T1000 (cell line): ENCODE data around the gene TNNC2.

Source experiments
- DNase-seq: peaks from one replicate; lab custom pipeline; 2025; ENCODE audit warnings: mixed read lengths; lab: John Stamatoyannopoulos, UW

The TNNC2 gene

DNA sequence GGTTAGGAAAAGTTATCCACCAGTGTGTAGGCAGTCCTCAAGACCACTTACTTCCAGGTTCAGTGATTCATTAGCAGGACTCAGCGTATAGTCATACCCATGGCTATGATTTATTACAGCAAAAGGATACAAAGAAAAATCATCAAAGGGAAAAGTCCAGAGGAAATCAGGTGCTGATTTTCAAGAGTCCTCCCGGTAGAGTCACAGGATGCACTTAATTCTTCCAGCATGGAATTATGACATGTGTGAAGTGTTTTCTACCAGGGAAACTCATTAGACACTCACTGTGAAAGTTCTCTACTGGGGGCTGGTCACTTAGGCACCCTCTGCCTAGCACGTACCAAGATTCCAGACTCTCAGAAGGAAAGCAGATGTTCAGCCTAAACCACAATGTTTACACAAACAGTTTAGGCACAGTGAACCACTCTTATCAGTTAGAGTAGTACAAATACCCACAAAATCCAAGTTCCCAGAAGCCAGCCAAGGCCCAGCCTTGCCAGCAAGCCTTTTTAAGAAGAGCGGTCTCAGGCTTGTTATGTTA lies 45.7 kb downstream of the TNNC2 start:
- DNase-seq = peak; percentile 56

DNA sequence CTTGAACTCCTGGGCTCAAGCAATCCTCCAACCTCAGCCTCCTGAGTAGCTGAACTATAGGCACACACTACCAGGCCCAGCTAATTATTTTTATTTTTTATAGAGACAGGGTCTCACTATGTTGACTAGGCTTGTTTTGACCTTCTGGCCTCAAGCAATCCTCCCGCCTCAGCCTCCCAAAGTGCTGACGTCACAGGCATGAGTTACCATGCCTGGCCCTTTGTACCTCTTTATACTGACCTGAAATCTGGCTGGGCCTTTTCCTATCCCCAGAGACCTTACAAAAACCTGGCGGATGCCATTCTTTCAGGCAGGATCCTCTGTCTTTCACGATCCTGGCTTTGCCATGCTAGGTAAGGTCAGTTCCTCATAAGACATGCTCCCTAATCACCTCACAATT lies 47.0 kb downstream of the TNNC2 start:
- no peak for DNase-seq

DNA sequence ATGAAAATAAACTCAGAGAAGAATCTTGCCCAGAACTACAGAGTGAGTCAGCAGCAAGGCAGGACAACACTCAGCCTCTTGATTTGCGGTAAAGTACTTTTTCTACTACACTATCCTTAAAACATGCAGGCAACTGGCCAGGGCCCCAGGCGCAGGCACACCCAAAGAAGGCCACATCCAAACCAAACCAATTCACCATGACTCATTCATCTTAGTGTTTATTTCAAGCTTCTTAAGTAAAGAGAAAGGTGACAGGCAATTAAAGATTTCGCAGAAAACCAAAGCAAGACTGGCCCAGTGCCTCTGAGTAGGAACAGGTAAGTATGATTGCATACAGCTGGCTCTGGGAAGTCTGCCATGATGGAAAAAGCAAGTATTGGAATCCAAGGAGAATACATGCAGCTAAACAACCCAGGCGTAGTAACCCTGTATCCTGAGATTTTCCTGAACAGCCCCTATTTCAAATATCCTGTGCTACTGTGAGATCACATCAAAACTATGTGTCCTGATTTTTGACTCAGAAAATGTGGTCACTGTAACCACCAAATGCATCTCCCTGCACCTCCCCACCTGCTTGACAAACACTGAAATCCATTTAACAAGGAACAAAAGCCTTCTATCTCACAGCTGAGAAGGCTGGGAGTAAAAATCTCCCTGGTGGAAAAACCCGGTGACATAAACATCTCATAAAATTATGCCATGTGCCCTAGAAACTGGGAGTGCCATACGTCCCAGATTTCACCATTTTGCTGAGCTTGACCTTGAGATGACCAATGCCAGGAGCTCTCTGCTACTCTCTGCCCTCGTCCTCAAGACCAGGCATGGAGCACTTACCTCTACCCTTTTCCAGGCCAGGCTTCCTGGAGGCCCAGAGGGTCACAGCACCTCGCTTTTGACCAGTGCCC lies 47.8 kb downstream of the TNNC2 start:
- DNase-seq = peak; percentile 98

DNA sequence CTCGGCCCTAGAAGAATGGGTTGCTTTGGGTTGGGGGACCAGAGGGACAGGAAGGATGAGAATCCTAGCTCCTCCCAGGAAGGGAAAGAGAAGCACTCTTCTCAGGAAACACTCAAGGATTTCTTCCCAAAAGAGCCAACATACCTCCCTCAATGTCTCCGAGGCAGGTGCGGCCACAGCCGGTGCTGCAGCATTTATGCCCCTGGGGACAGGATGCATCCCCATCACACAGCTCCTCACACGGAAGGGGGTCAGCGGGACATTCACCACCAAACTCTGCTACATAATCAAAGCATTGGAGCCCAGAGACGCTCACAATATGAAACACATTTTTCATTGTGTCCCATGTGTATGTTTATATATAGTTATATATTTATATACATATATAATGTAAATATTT lies 50.2 kb downstream of the TNNC2 start:
- no peak for DNase-seq

DNA sequence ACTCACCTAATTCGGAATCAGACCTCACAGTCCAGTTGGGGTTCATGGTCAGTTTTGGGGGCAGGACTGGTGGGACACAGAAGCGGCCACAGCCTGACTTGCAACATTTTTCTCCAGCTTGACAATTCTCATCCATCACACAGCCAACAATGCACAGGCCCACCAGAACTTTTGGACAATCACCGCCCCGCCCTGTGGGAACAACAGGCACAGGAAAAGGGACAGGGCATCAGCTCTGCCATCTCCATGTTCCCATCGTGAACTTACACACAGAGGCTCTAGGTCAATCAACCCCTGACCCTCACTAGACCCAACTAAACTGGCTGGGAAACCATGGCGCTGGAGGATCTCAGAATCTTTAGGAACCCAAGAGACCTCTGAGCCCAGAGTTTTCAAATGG lies 51.7 kb downstream of the TNNC2 start:
- DNase-seq = no peak

DNA sequence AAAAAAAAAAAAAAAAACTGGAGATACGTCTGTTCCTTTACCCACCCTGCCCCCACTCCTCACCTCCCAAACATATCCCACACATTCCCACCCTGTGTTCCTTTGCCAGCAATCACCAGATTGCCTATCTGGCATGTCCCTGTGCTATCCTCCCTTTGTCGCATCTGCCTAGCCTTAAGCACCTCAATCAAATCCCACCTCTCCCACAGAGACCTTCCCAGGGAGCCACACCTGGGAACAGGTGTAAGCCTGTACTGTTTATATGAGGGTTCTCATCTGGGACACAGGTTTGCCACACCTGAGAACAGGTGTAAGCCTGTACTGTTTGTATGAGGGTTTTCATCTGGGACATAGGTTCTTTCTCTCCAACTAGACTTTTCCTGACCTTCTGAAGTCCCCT lies 52.2 kb downstream of the TNNC2 start:
- DNase-seq = no peak
